GM18499 (cell line): ENCODE data around the gene PBXIP1.
"Not testable (repeated sequence)": the region's sequence is repeated elsewhere in the genome, so short reads cannot be mapped to it uniquely, and the experiment has no call there.

ENCODE experiments used
- ATAC-seq: cut with Tn5 transposase; IDR thresholded peaks from one replicate; pipeline ENCODE4 v1.9.1; 2021; ENCODE audit warnings: moderate number of reproducible peaks; ENCODE audit not compliant: insufficient read depth, unreplicated experiment

Gene PBXIP1

GRCh38 chr1:154955718-154956543 is at the start of gene PBXIP1:
PBXIP1 (minus strand) TSS chr1:154956099; CDS start chr1:154953721, 2,378 bp downstream.
- ATAC-seq: no peak

- ATAC-seq: no peak
Observed at GRCh38 chr1:155005076-155006011, 49.4 kb upstream of the PBXIP1 start.

GRCh38 chr1:155004352-155005075 is 48.6 kb upstream of the PBXIP1 start:
- no peak for ATAC-seq

GRCh38 chr1:155003766-155004351 is 48.0 kb upstream of the PBXIP1 start:
- ATAC-seq: no peak

- ATAC-seq: no peak
Observed at GRCh38 chr1:155003227-155003765, 47.4 kb upstream of the PBXIP1 start.

GRCh38 chr1:155002464-155003226 is 46.7 kb upstream of the PBXIP1 start, which contains the start of gene ZBTB7B:
ZBTB7B (plus strand) TSS chr1:155002802; CDS start chr1:155014661, 11,859 bp downstream.
- no peak for ATAC-seq

- no peak for ATAC-seq
Observed at GRCh38 chr1:155001675-155002463, 46.0 kb upstream of the PBXIP1 start.

- ATAC-seq: no peak
Observed at GRCh38 chr1:155001425-155001674, 45.5 kb upstream of the PBXIP1 start.

GRCh38 chr1:155000726-155001424 is 45.0 kb upstream of the PBXIP1 start:
- no peak for ATAC-seq

- no peak for ATAC-seq
Observed at GRCh38 chr1:155000411-155000725, 44.5 kb upstream of the PBXIP1 start.

- ATAC-seq: no peak
Observed at GRCh38 chr1:154999571-155000410, 43.9 kb upstream of the PBXIP1 start.

GRCh38 chr1:154998818-154999570 is 43.1 kb upstream of the PBXIP1 start:
- ATAC-seq: no peak

GRCh38 chr1:154998201-154998780 is 42.4 kb upstream of the PBXIP1 start:
- ATAC-seq: no peak

GRCh38 chr1:154996966-154997701 is 41.2 kb upstream of the PBXIP1 start:
- ATAC-seq: no peak

GRCh38 chr1:154995301-154995983 is 39.5 kb upstream of the PBXIP1 start:
- ATAC-seq: not testable (repeated sequence)
